ENCODE measurements around the gene ETS1. TPM values are rescaled to one million over a fixed set of nuclear protein-coding genes. Genes with fewer than 3 reads are reported as not detected.

Gene ETS1
- total RNA-seq, 2 experiments from 2014 or later = 568 to 580 TPM

- H3K36me3 Mint-ChIP-seq = no peaks in the 10 kb centered on the region
- H3K4me3 Mint-ChIP-seq = peak overlapping the region; percentile 77
- no peak for DNase-seq
- no peak for ATAC-seq (ENCODE audit: low read depth)
- H3K27me3 Mint-ChIP-seq = no peaks in the 10 kb centered on the region
- POLR2A ChIA-PET = interaction anchor here (0.6 to 4.3 kb wide), 16 partner anchors 13 to 335 kb away, joined by 3 to 31 read pairs (median 8); no protein-coding TSS in a partner anchor
- H3K27ac Mint-ChIP-seq = peak overlapping the region; percentile 92
- no peaks in the 10 kb centered on the region for H3K9me3 Mint-ChIP-seq
- H3K4me1 Mint-ChIP-seq = peaks cover 71% of the 10 kb centered on the region
Observed at GRCh38 chr11:128625326-128625725, 38.0 kb upstream of the ETS1 start.

- Mint-ChIP-seq H3K27ac (peak overlapping the region; percentile 92), H3K9me3 (no peaks in the 10 kb centered on the region), H3K4me1 (peaks cover 69% of the 10 kb centered on the region), H3K36me3 (no peaks in the 10 kb centered on the region), H3K27me3 (no peaks in the 10 kb centered on the region), H3K4me3 (peak overlapping the region; percentile 77)
- POLR2A ChIA-PET = interaction anchor here (0.9 to 4.3 kb wide), 20 partner anchors 12 to 334 kb away, joined by 3 to 31 read pairs (median 6); no protein-coding TSS in a partner anchor
- peak; percentile 65 for ATAC-seq (ENCODE audit: low read depth)
- peak; percentile 72 for DNase-seq
Observed at GRCh38 chr11:128624269-128625175, 37.2 kb upstream of the ETS1 start.

GRCh38 chr11:128623091-128623490 is 35.7 kb upstream of the ETS1 start:
- no peaks in the 10 kb centered on the region for H3K9me3 Mint-ChIP-seq
- DNase-seq (no peak), ATAC-seq (ENCODE audit: low read depth) (no peak)
- POLR2A ChIA-PET = interaction anchor here (1.1 to 4.3 kb wide), 9 partner anchors 11 to 333 kb away, joined by 3 to 31 read pairs (median 14); no protein-coding TSS in a partner anchor
- no peaks in the 10 kb centered on the region for H3K27me3 Mint-ChIP-seq
- H3K4me3 Mint-ChIP-seq = no peak overlapping the region
- peaks cover 57% of the 10 kb centered on the region for H3K4me1 Mint-ChIP-seq
- no peaks in the 10 kb centered on the region for H3K36me3 Mint-ChIP-seq
- peak overlapping the region; percentile 4 for H3K27ac Mint-ChIP-seq

GRCh38 chr11:128621601-128622501 is 34.5 kb upstream of the ETS1 start:
- Mint-ChIP-seq H3K9me3 (no peaks in the 10 kb centered on the region), H3K27ac (no peak overlapping the region), H3K36me3 (no peaks in the 10 kb centered on the region), H3K4me1 (peaks cover 49% of the 10 kb centered on the region), H3K27me3 (no peaks in the 10 kb centered on the region), H3K4me3 (no peak overlapping the region)
- ATAC-seq (ENCODE audit: low read depth) (no peak), DNase-seq (no peak)
- POLR2A ChIA-PET = interaction anchor here (0.8 to 4.3 kb wide), 4 partner anchors 10 to 104 kb away, joined by 3 to 31 read pairs (median 4); no protein-coding TSS in a partner anchor

- Mint-ChIP-seq H3K27ac (peak overlapping the region; percentile 44), H3K4me3 (no peak overlapping the region), H3K27me3 (no peaks in the 10 kb centered on the region), H3K36me3 (no peaks in the 10 kb centered on the region), H3K9me3 (no peaks in the 10 kb centered on the region), H3K4me1 (peaks cover 36% of the 10 kb centered on the region)
- ATAC-seq (ENCODE audit: low read depth) (no peak), DNase-seq (no peak)
- POLR2A ChIA-PET = interaction anchor here (0.9 to 1.7 kb wide), 5 partner anchors 9 to 330 kb away, joined by 3 to 5 read pairs (median 5); no protein-coding TSS in a partner anchor
Observed at GRCh38 chr11:128620309-128621100, 33.1 kb upstream of the ETS1 start.

GRCh38 chr11:128619540-128620308 is 32.4 kb upstream of the ETS1 start:
- no peak for ATAC-seq (ENCODE audit: low read depth)
- H3K27ac Mint-ChIP-seq = no peak overlapping the region
- H3K36me3 Mint-ChIP-seq = no peaks in the 10 kb centered on the region
- peaks cover 28% of the 10 kb centered on the region for H3K4me1 Mint-ChIP-seq
- POLR2A ChIA-PET = interaction anchor here (0.6 to 1.7 kb wide), 6 partner anchors 9 to 329 kb away, joined by 3 to 5 read pairs (median 4); no protein-coding TSS in a partner anchor
- no peaks in the 10 kb centered on the region for H3K27me3 Mint-ChIP-seq
- no peak for DNase-seq
- H3K4me3 Mint-ChIP-seq = no peak overlapping the region
- no peaks in the 10 kb centered on the region for H3K9me3 Mint-ChIP-seq

- no peak overlapping the region for H3K4me3 Mint-ChIP-seq
- H3K36me3 Mint-ChIP-seq = no peaks in the 10 kb centered on the region
- H3K27ac Mint-ChIP-seq = no peak overlapping the region
- H3K27me3 Mint-ChIP-seq = no peaks in the 10 kb centered on the region
- no peak for DNase-seq
- no peaks in the 10 kb centered on the region for H3K9me3 Mint-ChIP-seq
- POLR2A ChIA-PET = interaction anchor here (0.6 to 1.4 kb wide), 4 partner anchors 8 to 149 kb away, joined by 3 to 5 read pairs (median 3); no protein-coding TSS in a partner anchor
- no peak for ATAC-seq (ENCODE audit: low read depth)
- H3K4me1 Mint-ChIP-seq = peaks cover 22% of the 10 kb centered on the region
Observed at GRCh38 chr11:128619007-128619406, 31.6 kb upstream of the ETS1 start.

GRCh38 chr11:128618603-128619002 is 31.2 kb upstream of the ETS1 start:
- H3K4me3 Mint-ChIP-seq = no peak overlapping the region
- POLR2A ChIA-PET = interaction anchor here (0.7 kb wide), 1 partner anchor 95 kb away, joined by 3 read pairs; no protein-coding TSS in a partner anchor
- H3K27me3 Mint-ChIP-seq = no peaks in the 10 kb centered on the region
- peaks cover 20% of the 10 kb centered on the region for H3K4me1 Mint-ChIP-seq
- H3K9me3 Mint-ChIP-seq = no peaks in the 10 kb centered on the region
- ATAC-seq (ENCODE audit: low read depth) = no peak
- DNase-seq = no peak
- H3K36me3 Mint-ChIP-seq = no peaks in the 10 kb centered on the region
- no peak overlapping the region for H3K27ac Mint-ChIP-seq

- no peak overlapping the region for H3K27ac Mint-ChIP-seq
- no peak for DNase-seq
- POLR2A ChIA-PET = no interaction called here
- H3K4me3 Mint-ChIP-seq = no peak overlapping the region
- no peak for ATAC-seq (ENCODE audit: low read depth)
- no peaks in the 10 kb centered on the region for H3K36me3 Mint-ChIP-seq
- H3K9me3 Mint-ChIP-seq = no peaks in the 10 kb centered on the region
- peaks cover 17% of the 10 kb centered on the region for H3K4me1 Mint-ChIP-seq
- no peaks in the 10 kb centered on the region for H3K27me3 Mint-ChIP-seq
Observed at GRCh38 chr11:128616161-128616560, 28.8 kb upstream of the ETS1 start.

- no peaks in the 10 kb centered on the region for H3K36me3 Mint-ChIP-seq
- no peaks in the 10 kb centered on the region for H3K27me3 Mint-ChIP-seq
- POLR2A ChIA-PET = interaction anchor here (0.5 kb wide), 1 partner anchor 90 kb away, joined by 3 read pairs; no protein-coding TSS in a partner anchor
- no peaks in the 10 kb centered on the region for H3K9me3 Mint-ChIP-seq
- no peak overlapping the region for H3K4me3 Mint-ChIP-seq
- H3K27ac Mint-ChIP-seq = no peak overlapping the region
- no peak for DNase-seq
- ATAC-seq (ENCODE audit: low read depth) = no peak
- peaks cover 22% of the 10 kb centered on the region for H3K4me1 Mint-ChIP-seq
Observed at GRCh38 chr11:128615612-128616011, 28.3 kb upstream of the ETS1 start.

- POLR2A ChIA-PET = interaction anchor here (0.5 kb wide), 1 partner anchor 89 kb away, joined by 3 read pairs; no protein-coding TSS in a partner anchor
- DNase-seq = no peak
- Mint-ChIP-seq H3K4me1 (peaks cover 21% of the 10 kb centered on the region), H3K9me3 (no peaks in the 10 kb centered on the region), H3K27ac (no peak overlapping the region), H3K27me3 (no peaks in the 10 kb centered on the region), H3K4me3 (no peak overlapping the region), H3K36me3 (no peaks in the 10 kb centered on the region)
- ATAC-seq (ENCODE audit: low read depth) = no peak
Observed at GRCh38 chr11:128615076-128615475, 27.7 kb upstream of the ETS1 start.

GRCh38 chr11:128614026-128614425 is 26.7 kb upstream of the ETS1 start:
- Mint-ChIP-seq H3K27me3 (no peaks in the 10 kb centered on the region), H3K4me1 (peaks cover 26% of the 10 kb centered on the region), H3K4me3 (no peak overlapping the region), H3K36me3 (no peaks in the 10 kb centered on the region), H3K9me3 (no peaks in the 10 kb centered on the region), H3K27ac (no peak overlapping the region)
- DNase-seq (no peak), ATAC-seq (ENCODE audit: low read depth) (no peak)
- POLR2A ChIA-PET = interaction anchor here (0.5 to 4.5 kb wide), 4 partner anchors 11 to 291 kb away, joined by 3 to 28 read pairs (median 4); no protein-coding TSS in a partner anchor

Measured in activated naive CD8-positive, alpha-beta T cell treated with anti-CD3 and anti-CD28 coated beads, Interleukin-2, amount 10 ng/mL, durations not matched to agents 7 days and 5 days (primary cell).